H9 (cell line): ENCODE results near the gene IFI27. TPM values are rescaled to one million over a fixed set of nuclear protein-coding genes. Genes with fewer than 3 reads are reported as not detected.

Experiments
- DNase-seq: peaks from one replicate; pipeline ENCODE4 v3.0.0-alpha.2; 2017
- H2AFZ ChIP-seq: one replicate; pipeline ENCODE4 v1.6.1; 2013; ENCODE audit warnings: mild to moderate bottlenecking, low read length, control low read depth, moderate library complexity
- H2AK5ac ChIP-seq: 2 replicates; pipeline ENCODE4 v1.6.1; 2013; ENCODE audit warnings: low read length, control low read depth, mixed read lengths; ENCODE audit not compliant: insufficient read length
- H2BK120ac ChIP-seq: one replicate; pipeline ENCODE4 v1.6.1; 2013; ENCODE audit warnings: low read depth, mild to moderate bottlenecking, low read length, control low read depth, inconsistent platforms; ENCODE audit not compliant: poor library complexity, severe bottlenecking
- H2BK12ac ChIP-seq: 2 replicates; pipeline ENCODE4 v1.6.1; 2013; ENCODE audit warnings: low read length, control low read depth, mixed read lengths, low read depth; ENCODE audit not compliant: insufficient read length
- H2BK15ac ChIP-seq: 2 replicates; pipeline ENCODE4 v1.6.1; 2013; ENCODE audit warnings: low read depth, low read length, control low read depth
- H2BK20ac ChIP-seq: one replicate; pipeline ENCODE4 v1.6.1; 2013; ENCODE audit warnings: low read depth, mild to moderate bottlenecking, low read length, control low read depth, inconsistent platforms; ENCODE audit not compliant: poor library complexity, severe bottlenecking
- H2BK5ac ChIP-seq: 2 replicates; pipeline ENCODE4 v1.6.1; 2013; ENCODE audit warnings: low read length, control low read depth, mixed read lengths; ENCODE audit not compliant: insufficient read length
- H3K14ac ChIP-seq: 2 replicates; pipeline ENCODE4 v1.6.1; 2013; ENCODE audit warnings: low read length, control low read depth; ENCODE audit not compliant: insufficient read depth
- H3K18ac ChIP-seq: 2 replicates; pipeline ENCODE4 v1.6.1; 2013; ENCODE audit warnings: low read depth, mild to moderate bottlenecking, mixed read lengths, low read length, control low read depth; ENCODE audit not compliant: insufficient read length
- H3K23ac ChIP-seq: 2 replicates; pipeline ENCODE4 v1.6.1; 2013; ENCODE audit warnings: low read length, control low read depth, mixed read lengths, low read depth; ENCODE audit not compliant: insufficient read length
- H3K23me2 ChIP-seq: 2 replicates; pipeline ENCODE4 v1.6.1; 2013; ENCODE audit warnings: low read depth, mild to moderate bottlenecking, mixed read lengths, low read length, control low read depth; ENCODE audit not compliant: insufficient read length, poor library complexity, severe bottlenecking
- H3K27ac ChIP-seq: 2 replicates; pipeline ENCODE4 v1.5.1; 2013; ENCODE audit warnings: low read length, control low read depth, mixed read lengths, low read depth; ENCODE audit not compliant: insufficient read length
- H3K27me3 ChIP-seq: 2 replicates; pipeline ENCODE4 v1.6.1; 2013; ENCODE audit warnings: low read length, control low read depth, inconsistent platforms; ENCODE audit not compliant: insufficient read depth
- H3K4ac ChIP-seq: 2 replicates; pipeline ENCODE4 v1.6.1; 2013; ENCODE audit warnings: low read depth, mild to moderate bottlenecking, control low read depth, inconsistent platforms, low read length, moderate library complexity
- H3K4me1 ChIP-seq: 2 replicates; pipeline ENCODE4 v1.6.1; 2013; ENCODE audit warnings: low read length, control low read depth, inconsistent platforms; ENCODE audit not compliant: insufficient read depth
- H3K4me2 ChIP-seq: 2 replicates; pipeline ENCODE4 v1.6.1; 2013; ENCODE audit warnings: low read length, control low read depth, mixed read lengths; ENCODE audit not compliant: insufficient read length, insufficient read depth
- H3K56ac ChIP-seq: 2 replicates; pipeline ENCODE4 v1.6.1; 2013; ENCODE audit warnings: low read depth, mild to moderate bottlenecking, mixed read lengths, low read length, control low read depth; ENCODE audit not compliant: insufficient read length
- H3K79me1 ChIP-seq: 2 replicates; pipeline ENCODE4 v1.6.1; 2013; ENCODE audit warnings: low read depth, mild to moderate bottlenecking, moderate library complexity, low read length, control low read depth, inconsistent platforms; ENCODE audit not compliant: insufficient read depth, poor library complexity, severe bottlenecking
- H3K79me2 ChIP-seq: 2 replicates; pipeline ENCODE4 v1.6.1; 2013; ENCODE audit warnings: low read length, control low read depth, inconsistent platforms; ENCODE audit not compliant: insufficient read depth
- H3K9ac ChIP-seq: 2 replicates; pipeline ENCODE4 v1.6.1; 2013; ENCODE audit warnings: low read length, control low read depth, mixed read lengths; ENCODE audit not compliant: insufficient read length; ENCODE audit errors: extremely low read depth
- H3K9me3 ChIP-seq: one replicate; pipeline ENCODE4 v1.6.1; 2013; ENCODE audit warnings: low read depth, low read length, inconsistent platforms; ENCODE audit not compliant: control insufficient read depth
- H3T11ph ChIP-seq: one replicate; pipeline ENCODE4 v1.6.1; 2013; ENCODE audit warnings: mild to moderate bottlenecking, low read length, control low read depth, inconsistent platforms
- H4K20me1 ChIP-seq: one replicate; pipeline ENCODE4 v1.6.1; 2013; ENCODE audit not compliant: control insufficient read depth, insufficient read length, insufficient read depth
- H4K5ac ChIP-seq: 2 replicates; pipeline ENCODE4 v1.6.1; 2013; ENCODE audit warnings: low read depth, mild to moderate bottlenecking, mixed read lengths, low read length, control low read depth; ENCODE audit not compliant: insufficient read length
- H4K8ac ChIP-seq: replicated peaks from 2 replicates; pipeline ENCODE4 v1.6.1; 2013; ENCODE audit warnings: low read length, control low read depth, mixed read lengths, low read depth; ENCODE audit not compliant: insufficient read length
- H4K91ac ChIP-seq: 2 replicates; pipeline ENCODE4 v1.6.1; 2013; ENCODE audit warnings: low read depth, mild to moderate bottlenecking, moderate library complexity, mixed read lengths, low read length, control low read depth; ENCODE audit not compliant: insufficient read length
- H3K27ac Mint-ChIP-seq, 3 experiments: 2 replicates in 2 of 3; 3 replicates in 1 of 3; pipeline ENCODE4 v1.8.0; 2020 to 2021; ENCODE audit warnings: mixed read lengths in 3 of 3, mild to moderate bottlenecking in 1 of 3, moderate library complexity in 1 of 3
- H3K27me3 Mint-ChIP-seq: 2 replicates; pipeline ENCODE4 v1.8.0; 2021; ENCODE audit warnings: low read depth, mild to moderate bottlenecking, moderate library complexity, mixed read lengths
- H3K36me3 Mint-ChIP-seq, 3 experiments: 2 replicates in 2 of 3; 3 replicates in 1 of 3; pipeline ENCODE4 v1.8.0; 2020 to 2021; ENCODE audit warnings: low read depth in 3 of 3, mixed read lengths in 3 of 3; ENCODE audit not compliant: insufficient read depth in 1 of 3
- H3K4me1 Mint-ChIP-seq, 2 experiments: 2 replicates each; pipeline ENCODE4 v1.8.0; 2020; ENCODE audit warnings: mixed read lengths in 2 of 2
- H3K4me3 Mint-ChIP-seq, 2 experiments: 2 replicates in 1 of 2; 3 replicates in 1 of 2; pipeline ENCODE4 v1.8.0; 2020 to 2021; ENCODE audit warnings: mild to moderate bottlenecking in 2 of 2, mixed read lengths in 2 of 2, moderate library complexity in 1 of 2
- H3K9me3 Mint-ChIP-seq, 2 experiments: 2 replicates in 1 of 2; 3 replicates in 1 of 2; pipeline ENCODE4 v1.8.0; 2020; ENCODE audit warnings: mild to moderate bottlenecking in 2 of 2, mixed read lengths in 2 of 2, moderate library complexity in 1 of 2
- WGBS: extraction: QIAGEN DNeasy Blood & Tissue Kit; methylation state at CpG from one replicate; pipeline ENCODE4 v1.1.7; 2013; ENCODE audit warnings: missing lambda C conversion rate, low lambda C conversion rate, mixed read lengths; ENCODE audit not compliant: insufficient read length; ENCODE audit errors: extremely low coverage; 5-methylcytosine and 5-hydroxymethylcytosine counted together
- total RNA-seq: library from RNA; stranded (reverse); gene quantifications from 2 replicates; pipeline ENCODE4 v1.2.1, GENCODE V29; 2021
- TF ChIP-seq, protein P1 (sequence below): fragments of 200-600 bp; sonication (generic); conservative IDR thresholded peaks from 3 replicates; pipeline ENCODE4 v1.8.0; 2021; ENCODE audit warnings: antibody characterized with exemption, mild to moderate bottlenecking

IFI27 gene
- total RNA-seq, 1 experiment from 2014 or later = 1.7 TPM

DNA sequence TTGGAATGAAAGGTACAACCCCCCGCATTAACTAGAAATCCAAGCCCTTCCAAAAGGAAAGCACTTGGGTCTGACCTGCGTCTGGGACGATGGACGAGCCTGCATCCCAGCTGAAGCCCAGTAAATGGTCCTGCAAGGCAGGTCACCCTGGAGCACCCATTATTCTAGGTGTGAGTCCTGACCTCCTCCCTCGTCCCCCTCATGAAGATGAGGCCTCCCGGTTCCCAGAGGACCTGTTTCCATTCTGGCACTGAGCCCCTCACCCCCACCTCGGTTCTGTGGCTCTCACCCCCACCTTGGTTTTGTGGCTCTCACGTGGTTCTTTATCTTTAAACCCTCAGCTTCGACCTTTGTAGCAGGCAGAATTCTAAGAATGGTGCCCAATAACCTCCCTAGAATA lies 7.3 kb downstream of the IFI27 start:
- no peak overlapping the region for H2AFZ ChIP-seq
- no peak overlapping the region for H3K14ac ChIP-seq
- Mint-ChIP-seq H3K36me3 (no peaks in the 10 kb centered on the region), H3K4me3 (no peak overlapping the region), H3K27ac (no peak overlapping the region), H3K4me1 (no peaks in the 10 kb centered on the region), H3K9me3 (peaks cover 6 to 11% of the 10 kb centered on the region in 2 experiments; a peak in 2 of 5 replicates), H3K27me3 (peaks cover 39% of the 10 kb centered on the region)
- no peak overlapping the region for H2BK12ac ChIP-seq
- WGBS = no CpG with 5 or more reads among the region's 9 CpGs
- H2BK120ac ChIP-seq = no peak overlapping the region
- no peak overlapping the region for H4K8ac ChIP-seq
- H3K27me3 ChIP-seq = no peaks in the 10 kb centered on the region
- no peak for DNase-seq
- H3K56ac ChIP-seq = no peak overlapping the region
- H2BK20ac ChIP-seq = no peak overlapping the region
- no peak overlapping the region for H3K18ac ChIP-seq
- no peak overlapping the region for H2AK5ac ChIP-seq
- H3K23me2 ChIP-seq = no peaks in the 10 kb centered on the region
- H3K79me2 ChIP-seq = no peaks in the 10 kb centered on the region
- TF ChIP-seq, protein P1, sequence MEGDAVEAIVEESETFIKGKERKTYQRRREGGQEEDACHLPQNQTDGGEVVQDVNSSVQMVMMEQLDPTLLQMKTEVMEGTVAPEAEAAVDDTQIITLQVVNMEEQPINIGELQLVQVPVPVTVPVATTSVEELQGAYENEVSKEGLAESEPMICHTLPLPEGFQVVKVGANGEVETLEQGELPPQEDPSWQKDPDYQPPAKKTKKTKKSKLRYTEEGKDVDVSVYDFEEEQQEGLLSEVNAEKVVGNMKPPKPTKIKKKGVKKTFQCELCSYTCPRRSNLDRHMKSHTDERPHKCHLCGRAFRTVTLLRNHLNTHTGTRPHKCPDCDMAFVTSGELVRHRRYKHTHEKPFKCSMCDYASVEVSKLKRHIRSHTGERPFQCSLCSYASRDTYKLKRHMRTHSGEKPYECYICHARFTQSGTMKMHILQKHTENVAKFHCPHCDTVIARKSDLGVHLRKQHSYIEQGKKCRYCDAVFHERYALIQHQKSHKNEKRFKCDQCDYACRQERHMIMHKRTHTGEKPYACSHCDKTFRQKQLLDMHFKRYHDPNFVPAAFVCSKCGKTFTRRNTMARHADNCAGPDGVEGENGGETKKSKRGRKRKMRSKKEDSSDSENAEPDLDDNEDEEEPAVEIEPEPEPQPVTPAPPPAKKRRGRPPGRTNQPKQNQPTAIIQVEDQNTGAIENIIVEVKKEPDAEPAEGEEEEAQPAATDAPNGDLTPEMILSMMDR = no peak
- no peaks in the 10 kb centered on the region for H3K4me1 ChIP-seq
- H4K5ac ChIP-seq = no peak overlapping the region
- no peak overlapping the region for H3K4ac ChIP-seq
- no peak overlapping the region for H3T11ph ChIP-seq
- no peak overlapping the region for H4K91ac ChIP-seq
- no peak overlapping the region for H3K4me2 ChIP-seq
- H4K20me1 ChIP-seq = no peaks in the 10 kb centered on the region
- no peak overlapping the region for H3K9ac ChIP-seq
- no peak overlapping the region for H2BK15ac ChIP-seq
- H3K9me3 ChIP-seq = no peaks in the 10 kb centered on the region
- H2BK5ac ChIP-seq = no peak overlapping the region
- no peak overlapping the region for H3K23ac ChIP-seq
- H3K27ac ChIP-seq = no peak overlapping the region
- H3K79me1 ChIP-seq = no peaks in the 10 kb centered on the region
